Measurements from ENCODE around the gene GNB2. TPM values are rescaled to one million over a fixed set of nuclear protein-coding genes. Genes with fewer than 3 reads are reported as not detected.
A peak's percentile ranks its signal among the peaks of the same experiment; 100 is the strongest.

GNB2 gene
- total RNA-seq, 1 donor from 2014 or later: 229 TPM

DNA sequence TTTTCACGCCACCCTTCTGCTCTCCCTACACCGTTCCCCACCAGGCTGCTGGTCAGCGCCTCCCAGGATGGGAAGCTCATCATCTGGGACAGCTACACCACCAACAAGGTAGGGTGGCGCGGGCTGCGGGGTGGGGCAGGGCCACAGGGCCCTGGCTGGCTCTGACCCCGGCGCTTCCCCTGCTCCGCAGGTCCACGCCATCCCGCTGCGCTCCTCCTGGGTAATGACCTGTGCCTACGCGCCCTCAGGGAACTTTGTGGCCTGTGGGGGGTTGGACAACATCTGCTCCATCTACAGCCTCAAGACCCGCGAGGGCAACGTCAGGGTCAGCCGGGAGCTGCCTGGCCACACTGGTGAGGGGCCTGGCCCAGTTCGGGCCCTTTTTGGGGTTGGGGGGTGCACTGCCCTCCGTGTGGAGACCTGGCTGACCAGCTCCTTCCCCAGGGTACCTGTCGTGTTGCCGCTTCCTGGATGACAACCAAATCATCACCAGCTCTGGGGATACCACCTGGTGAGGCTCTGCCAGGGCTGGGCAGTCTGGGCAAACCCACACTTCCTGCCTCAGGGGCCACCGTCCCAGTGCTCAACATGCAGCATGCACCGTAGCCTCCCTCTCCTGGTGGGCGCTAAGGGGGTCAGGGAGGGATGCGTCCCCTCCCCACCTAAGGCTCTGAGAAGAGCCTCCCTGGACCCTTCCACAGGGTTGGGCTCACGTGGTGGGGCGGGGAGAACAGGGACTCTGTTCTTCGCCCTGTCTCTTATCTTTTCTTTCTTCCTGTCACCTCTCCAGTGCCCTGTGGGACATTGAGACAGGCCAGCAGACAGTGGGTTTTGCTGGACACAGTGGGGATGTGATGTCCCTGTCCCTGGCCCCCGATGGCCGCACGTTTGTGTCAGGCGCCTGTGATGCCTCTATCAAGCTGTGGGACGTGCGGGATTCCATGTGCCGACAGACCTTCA, 4.0 kb downstream of the GNB2 start:
- Mint-ChIP-seq H3K36me3 (ENCODE audit: low read depth) (peaks cover 8% of the 10 kb centered on the region), H3K4me3 (peak overlapping the region; percentile 80), H3K9me3 (no peaks in the 10 kb centered on the region), H3K27me3 (ENCODE audit: low read depth) (peaks cover 3% of the 10 kb centered on the region), H3K4me1 (peaks cover 13% of the 10 kb centered on the region), H3K27ac (ENCODE audit: unreplicated experiment) (no peak overlapping the region)
- DNase-seq (ENCODE audit: low read depth, low spot score): no peak
- no peak for TF ChIP-seq CTCF (conservative IDR thresholded peaks at IDR 0.05)

- Mint-ChIP-seq H3K9me3 (no peaks in the 10 kb centered on the region), H3K4me3 (peak overlapping the region; percentile 77), H3K4me1 (peaks cover 9% of the 10 kb centered on the region), H3K36me3 (ENCODE audit: low read depth) (peaks cover 8% of the 10 kb centered on the region), H3K27me3 (ENCODE audit: low read depth) (peaks cover under 1% of the 10 kb centered on the region), H3K27ac (ENCODE audit: unreplicated experiment) (peak overlapping the region; percentile 92)
- DNase-seq (ENCODE audit: low read depth, low spot score): no peak
- TF ChIP-seq CTCF (conservative IDR thresholded peaks at IDR 0.05): no peak
Measured at GRCh38 chr7:100678291-100678984, 4.9 kb downstream of the GNB2 start.

DNA sequence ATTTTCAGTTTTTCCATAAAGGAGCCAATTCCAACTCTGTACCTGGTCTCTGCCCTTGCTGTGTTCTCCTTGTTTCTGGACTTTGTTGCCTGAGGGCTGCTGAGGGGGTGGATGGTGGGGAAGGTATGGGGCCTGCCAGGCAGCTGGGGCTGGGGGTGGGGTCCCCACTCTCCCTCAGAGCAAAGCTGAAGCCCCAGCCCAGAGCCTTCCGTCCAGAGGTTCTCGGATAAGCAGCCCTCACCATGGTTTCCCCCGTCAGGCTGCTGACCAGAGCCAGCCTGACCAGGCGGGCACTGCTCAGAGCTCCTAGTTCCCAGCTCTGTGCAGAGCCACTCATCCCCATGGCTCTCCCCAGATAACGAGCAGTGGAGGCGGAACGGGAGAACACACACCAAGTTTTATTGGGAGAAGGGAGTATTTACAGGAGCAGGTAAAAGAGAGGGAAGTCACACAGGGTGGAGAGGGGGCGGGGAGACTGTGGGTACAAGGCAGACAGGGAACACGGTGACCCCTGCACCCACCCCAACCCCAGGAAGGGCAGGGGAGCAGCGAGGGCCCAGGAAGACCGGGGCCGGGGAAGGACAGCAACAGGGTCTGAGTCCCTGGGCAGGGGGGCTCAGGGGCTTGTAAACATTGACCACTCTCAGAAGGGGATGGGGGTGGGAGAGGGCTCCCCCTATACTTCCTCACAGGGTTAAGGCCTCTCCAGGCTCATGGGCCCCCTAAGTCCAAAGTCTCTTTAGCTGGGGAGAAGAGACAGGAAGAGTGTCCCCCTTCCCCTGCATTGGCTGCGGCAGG, 5.8 kb downstream of the GNB2 start:
- TF ChIP-seq CTCF (conservative IDR thresholded peaks at IDR 0.05): no peak
- Mint-ChIP-seq H3K27ac (ENCODE audit: unreplicated experiment) (no peak overlapping the region), H3K36me3 (ENCODE audit: low read depth) (peaks cover 8% of the 10 kb centered on the region), H3K9me3 (no peaks in the 10 kb centered on the region), H3K27me3 (ENCODE audit: low read depth) (no peaks in the 10 kb centered on the region), H3K4me1 (peaks cover 9% of the 10 kb centered on the region), H3K4me3 (peak overlapping the region; percentile 34)
- DNase-seq (ENCODE audit: low read depth, low spot score): no peak

- Mint-ChIP-seq H3K4me1 (peaks cover 9% of the 10 kb centered on the region), H3K9me3 (no peaks in the 10 kb centered on the region), H3K36me3 (ENCODE audit: low read depth) (peaks cover 8% of the 10 kb centered on the region), H3K27ac (ENCODE audit: unreplicated experiment) (no peak overlapping the region), H3K27me3 (ENCODE audit: low read depth) (no peaks in the 10 kb centered on the region), H3K4me3 (peak overlapping the region; percentile 73)
- TF ChIP-seq CTCF (conservative IDR thresholded peaks at IDR 0.05): no peak
- DNase-seq (ENCODE audit: low read depth, low spot score): no peak
Measured at GRCh38 chr7:100679927-100680575, 6.5 kb downstream of the GNB2 start.
